Pancreas (tissue), 10 donors: Measurements from ENCODE around the gene GNG2. TPM values are rescaled to one million over a fixed set of nuclear protein-coding genes. Genes with fewer than 3 reads are reported as not detected.

Source experiments
- ATAC-seq, 4 donors: fragments of 200-7000 bp; cut with Tn5 transposase; one replicate each; pipeline versions ENCODE4 v1.8.0 to v1.9.1; 2020; ENCODE audit warnings: mild to moderate bottlenecking in 4 of 4, moderate library complexity in 4 of 4
- DNase-seq, 6 donors: peaks; one replicate each; pipeline ENCODE4 v3.0.0-alpha.2; 2020
- FAIRE-seq: peaks from 2 replicates; lab custom pipeline; 2012; peaks lifted over from hg19 to GRCh38; lab: Jason Lieb, UNC
- H3K27ac ChIP-seq, 4 donors: fragments of 200-600 bp; sonication (generic); 1 replicate in 3 of 4; 2 replicates in 1 of 4; pipeline versions ENCODE4 v1.5.0 to v1.8.0; 2020
- H3K27me3 ChIP-seq, 4 donors: fragments of 200-600 bp; one replicate each; pipeline ENCODE4 v1.8.0; 2021
- H3K36me3 ChIP-seq, 3 donors: fragments of 200-600 bp; sonication (generic) in 1 of 3; one replicate each; pipeline versions ENCODE4 v1.5.0 to v1.8.0; 2020 to 2021
- H3K4me1 ChIP-seq, 3 donors: fragments of 200-600 bp; one replicate each; pipeline ENCODE4 v1.8.0; 2021
- H3K4me3 ChIP-seq, 4 donors: fragments of 200-600 bp; sonication (generic) in 2 of 4; one replicate each; pipeline versions ENCODE4 v1.5.0 to v1.8.0; 2020 to 2021
- H3K9me3 ChIP-seq, 4 donors: fragments of 200-600 bp; one replicate each; pipeline ENCODE4 v1.8.0; 2021
- WGBS, 2 donors: extraction: QIAGEN DNeasy Blood & Tissue Kit; methylation state at CpG; one replicate each; pipeline ENCODE4 v1.1.7; 2013; 5-methylcytosine and 5-hydroxymethylcytosine counted together
- intact Hi-C, 3 donors: fragments of 100-400 bp; cut with DNase I; formaldehyde crosslinking; loops; one replicate each; pipeline versions ENCODE4 v1.11.1 to v1.14.2; 2022
- polyA plus RNA-seq, 2 donors: library from polyadenylated mRNA; stranded (reverse); fragments of 200-250 nt; gene quantifications; one replicate each; pipeline ENCODE4 v1.2.3, GENCODE V29; 2013
- total RNA-seq, 6 donors: library from RNA; stranded (reverse); fragmentation: NEBNext Ultra II Directional in 4 of 6; extraction: Animal tissue kit (Norgen Biotek cat#: 25700) in 4 of 6; gene quantifications; one replicate each; pipeline versions ENCODE4 v1.2.1 to v1.2.4, GENCODE V29; 2021 to 2023
- TF ChIP-seq, protein P1 (sequence below), 4 donors: fragments of 200-600 bp; sonication (generic) in 3 of 4; IDR thresholded peaks; one replicate each; pipeline versions ENCODE4 v1.5.0 to v1.8.0; 2021; ENCODE audit warnings: antibody characterized with exemption in 4 of 4
- donor health status: healthy with polysubstance abuse.
- donor health status: DM: no; HTN: no; CAD: no; lungs with moderate emphysema.
- donor health status: DM: no; HTN: no; CAD: no.
- donor health status: control.
- donor health status: control.
- donor health status: Bipolar disorder and iron deficiency.
- donor health status: DM: yes; HTN: yes; CAD: no.
- donor health status: DM: no; HTN: no; CAD: no.
- donor health status: DM: no; HTN: no; CAD: no.
- donor health status: DM: yes; HTN: yes; CAD: no.

The GNG2 gene
- 10 to 100 TPM in 2 of 6 donors, 1 to 10 TPM in 4; 1.7 to 15.4 (median 6.2) TPM for total RNA-seq
- polyA plus RNA-seq: 10 to 100 TPM in 1 of 2 donors, 1 to 10 TPM in 1; 4.8 to 23.0 TPM

DNA sequence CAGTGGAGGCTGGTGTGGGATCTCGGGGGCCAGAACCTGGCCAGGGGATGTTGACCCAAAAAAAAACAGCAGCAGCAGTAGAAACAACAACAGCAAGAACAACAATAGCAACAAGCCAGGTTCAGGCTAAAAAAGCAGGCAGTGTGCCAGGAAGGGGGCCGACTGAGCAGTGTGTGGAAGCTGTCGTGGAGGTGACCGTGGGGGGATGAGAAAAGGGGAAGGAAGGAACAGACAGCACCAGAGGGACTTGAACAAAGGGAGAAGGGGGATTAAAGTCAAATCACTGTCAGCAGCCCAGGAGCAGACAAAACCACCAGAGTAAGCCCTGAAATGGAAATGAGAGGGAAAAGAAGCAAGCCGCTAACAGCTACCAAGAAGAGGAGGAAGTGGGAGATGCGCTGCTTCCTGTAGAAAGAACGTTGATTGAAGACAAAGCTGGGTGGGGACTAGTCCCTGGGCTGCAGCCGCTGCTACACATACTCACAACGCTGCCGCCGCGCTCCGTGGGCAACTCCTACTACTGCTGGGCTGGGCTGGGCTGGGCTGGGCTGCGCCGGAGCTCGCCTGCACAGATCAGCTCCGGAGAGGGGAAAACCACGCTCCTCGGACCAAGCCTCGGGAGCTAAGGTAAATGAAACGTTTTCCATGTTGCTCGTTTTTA is at the start of gene GNG2:
TSS of gene GNG2 (plus strand) at position 449 of the 661 bp plus-strand sequence. CDS start 90,067 bp downstream, outside the sequence.
- FAIRE-seq (no peak), ATAC-seq (peak; percentile 74 to 98 (median 97)), DNase-seq (peak; percentile 26 to 87 (median 62))
- intact Hi-C loops: no loop called here
- H3K36me3 ChIP-seq: no peaks in the 10 kb centered on the region
- peak within 1 kb of the TSS in 2 of 4 donors; percentile 34 to 40 for H3K27ac ChIP-seq
- peak within 1 kb of the TSS in 2 of 4 donors; percentile 18 to 44 for H3K4me3 ChIP-seq
- peaks cover 0 to 6% (median 0%) of the 10 kb centered on the region in 3 donors for H3K4me1 ChIP-seq
- TF ChIP-seq, protein P1, sequence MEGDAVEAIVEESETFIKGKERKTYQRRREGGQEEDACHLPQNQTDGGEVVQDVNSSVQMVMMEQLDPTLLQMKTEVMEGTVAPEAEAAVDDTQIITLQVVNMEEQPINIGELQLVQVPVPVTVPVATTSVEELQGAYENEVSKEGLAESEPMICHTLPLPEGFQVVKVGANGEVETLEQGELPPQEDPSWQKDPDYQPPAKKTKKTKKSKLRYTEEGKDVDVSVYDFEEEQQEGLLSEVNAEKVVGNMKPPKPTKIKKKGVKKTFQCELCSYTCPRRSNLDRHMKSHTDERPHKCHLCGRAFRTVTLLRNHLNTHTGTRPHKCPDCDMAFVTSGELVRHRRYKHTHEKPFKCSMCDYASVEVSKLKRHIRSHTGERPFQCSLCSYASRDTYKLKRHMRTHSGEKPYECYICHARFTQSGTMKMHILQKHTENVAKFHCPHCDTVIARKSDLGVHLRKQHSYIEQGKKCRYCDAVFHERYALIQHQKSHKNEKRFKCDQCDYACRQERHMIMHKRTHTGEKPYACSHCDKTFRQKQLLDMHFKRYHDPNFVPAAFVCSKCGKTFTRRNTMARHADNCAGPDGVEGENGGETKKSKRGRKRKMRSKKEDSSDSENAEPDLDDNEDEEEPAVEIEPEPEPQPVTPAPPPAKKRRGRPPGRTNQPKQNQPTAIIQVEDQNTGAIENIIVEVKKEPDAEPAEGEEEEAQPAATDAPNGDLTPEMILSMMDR (IDR thresholded peaks at IDR 0.05): no peak
- no peaks in the 10 kb centered on the region for H3K27me3 ChIP-seq
- no peaks in the 10 kb centered on the region for H3K9me3 ChIP-seq
- WGBS, 2 donors: 6 to 8% methylated on average over 22 of the region's 22 CpGs

GRCh38 chr14:51811706-51812105 is 48.7 kb upstream of the GNG2 start:
- no peak for FAIRE-seq
- H3K9me3 ChIP-seq: no peaks in the 10 kb centered on the region
- no peaks in the 10 kb centered on the region for H3K4me1 ChIP-seq
- no peaks in the 10 kb centered on the region for H3K27me3 ChIP-seq
- no peak overlapping the region for H3K27ac ChIP-seq
- no peak overlapping the region for H3K4me3 ChIP-seq
- no peaks in the 10 kb centered on the region for H3K36me3 ChIP-seq
- ATAC-seq: no peak
- intact Hi-C loops: no loop called here
- TF ChIP-seq, protein P1 (IDR thresholded peaks at IDR 0.05): no peak
- DNase-seq: no peak

- Histone ChIP-seq H3K9me3 (no peaks in the 10 kb centered on the region), H3K4me3 (no peak overlapping the region), H3K36me3 (no peaks in the 10 kb centered on the region), H3K4me1 (no peaks in the 10 kb centered on the region), H3K27me3 (no peaks in the 10 kb centered on the region), H3K27ac (no peak overlapping the region)
- FAIRE-seq: no peak
- TF ChIP-seq, protein P1 (IDR thresholded peaks at IDR 0.05): no peak
- no peak for DNase-seq
- WGBS, 2 donors: 61 to 69% methylated on average over 15 of the region's 15 CpGs
- no peak for ATAC-seq
- intact Hi-C loops: no loop called here
Observed at GRCh38 chr14:51816031-51816430, 44.4 kb upstream of the GNG2 start.

GRCh38 chr14:51817326-51817725 is 43.1 kb upstream of the GNG2 start:
- WGBS, 2 donors: 63 to 70% methylated on average over 2 of the region's 2 CpGs
- DNase-seq: no peak
- Histone ChIP-seq H3K36me3 (no peaks in the 10 kb centered on the region), H3K27ac (no peak overlapping the region), H3K4me1 (no peaks in the 10 kb centered on the region), H3K9me3 (no peaks in the 10 kb centered on the region), H3K4me3 (no peak overlapping the region), H3K27me3 (no peaks in the 10 kb centered on the region)
- intact Hi-C loops: no loop called here
- ATAC-seq: no peak
- TF ChIP-seq, protein P1 (IDR thresholded peaks at IDR 0.05): no peak
- FAIRE-seq: no peak

GRCh38 chr14:51818748-51819380 is 41.5 kb upstream of the GNG2 start:
- ATAC-seq: no peak
- intact Hi-C loops: no loop called here
- FAIRE-seq: no peak

More at GRCh38 chr14:51818748-51819380, 41.5 kb upstream of the GNG2 start:
- Histone ChIP-seq H3K27ac (no peak overlapping the region), H3K36me3 (no peaks in the 10 kb centered on the region), H3K4me3 (no peak overlapping the region), H3K9me3 (no peaks in the 10 kb centered on the region), H3K4me1 (no peaks in the 10 kb centered on the region), H3K27me3 (no peaks in the 10 kb centered on the region)
- WGBS, 2 donors: 68 to 75% methylated on average over 9 of the region's 9 CpGs
- TF ChIP-seq, protein P1 (IDR thresholded peaks at IDR 0.05): no peak
- no peak for DNase-seq
